KOPT-K1 (cell line): ENCODE measurements around the gene JARID2.

Experiments used
- H3K27ac ChIP-seq: fragments of 200-600 bp; sonication (generic); 2 replicates; pipeline ENCODE4 v1.5.1; 2016; ENCODE audit warnings: antibody characterized with exemption, mild to moderate bottlenecking, low read depth, low read length; ENCODE audit not compliant: poor library complexity, severe bottlenecking
- H3K36me3 ChIP-seq: fragments of 200-600 bp; sonication (generic); 2 replicates; pipeline ENCODE4 v1.5.1; 2017; ENCODE audit warnings: antibody characterized with exemption, mild to moderate bottlenecking, low read length, moderate library complexity; ENCODE audit not compliant: insufficient read depth
- H3K9me3 ChIP-seq: fragments of 200-600 bp; sonication (generic); 2 replicates; pipeline ENCODE4 v1.5.1; 2017; ENCODE audit warnings: antibody characterized with exemption, low read length, mild to moderate bottlenecking; ENCODE audit not compliant: insufficient read depth, poor library complexity, severe bottlenecking

Gene JARID2

DNA sequence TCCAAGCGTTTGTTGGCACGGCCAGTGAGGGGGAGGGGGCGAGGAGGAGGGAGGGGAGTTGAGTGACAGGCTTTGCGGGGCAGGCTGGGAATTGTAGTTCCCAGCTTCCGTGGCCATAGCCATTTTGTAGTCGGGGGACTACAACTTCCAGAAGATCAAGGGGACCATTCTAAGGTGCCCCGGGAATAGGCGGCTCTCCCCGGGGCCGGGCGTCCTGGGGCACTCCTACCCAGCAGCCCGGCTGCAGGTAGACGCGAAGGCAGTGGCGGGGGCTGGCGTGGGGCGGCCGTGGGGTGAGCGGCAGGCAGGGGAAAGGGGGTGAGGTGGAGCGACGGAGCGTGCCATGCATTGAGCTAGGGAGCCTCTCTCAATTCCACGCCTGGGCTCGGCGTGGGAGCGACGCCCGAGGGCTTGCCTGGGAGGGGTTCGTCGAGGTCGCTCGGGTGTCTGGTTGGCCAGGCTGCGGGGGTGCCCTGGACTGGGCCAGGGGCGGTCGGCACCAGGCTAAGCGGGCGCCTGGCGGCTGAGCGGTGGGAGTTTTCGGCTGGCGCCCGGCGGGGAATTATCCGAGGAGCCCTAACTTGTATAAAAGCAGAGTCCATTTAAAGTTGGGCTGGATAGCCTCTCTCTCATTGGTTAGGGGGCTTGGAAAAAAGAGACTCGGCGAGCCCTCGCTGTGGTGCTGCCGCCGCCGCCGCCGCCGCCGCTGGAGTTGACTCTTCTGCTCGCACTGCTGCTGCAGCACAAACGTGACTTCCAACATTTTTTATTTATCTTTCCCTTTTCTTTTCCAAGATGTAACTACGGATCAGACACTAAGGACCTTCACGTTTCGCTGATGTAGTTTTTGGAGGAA is at the start of gene JARID2:
JARID2 (plus strand) TSS at position 709 of the 856 bp plus-strand sequence. CDS start 471 bp downstream, outside the sequence.
- Histone ChIP-seq H3K36me3 (no peaks in the 10 kb centered on the region), H3K9me3 (no peaks in the 10 kb centered on the region), H3K27ac (peak within 1 kb of the TSS; percentile 93)

DNA sequence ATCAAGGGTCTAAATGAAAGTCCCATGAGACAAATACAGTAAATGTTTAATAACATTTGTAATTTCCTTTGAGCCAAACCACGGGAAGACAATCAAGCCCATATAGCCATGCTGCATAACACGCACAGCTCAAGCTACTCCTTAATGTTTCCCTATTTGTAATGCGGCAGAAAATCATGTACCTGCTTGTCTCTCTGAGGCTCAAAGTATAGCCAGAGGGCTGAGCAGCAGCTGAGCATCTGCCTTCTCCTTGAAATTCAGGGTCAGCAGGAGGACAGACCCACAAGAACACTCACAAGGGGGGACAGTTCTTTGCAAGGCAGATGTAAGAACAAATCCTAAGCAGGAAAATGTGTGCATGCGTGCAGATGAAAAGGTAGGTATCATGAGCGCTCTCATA is 45.8 kb upstream of the JARID2 start:
- Histone ChIP-seq H3K36me3 (no peaks in the 10 kb centered on the region), H3K9me3 (no peaks in the 10 kb centered on the region), H3K27ac (no peak overlapping the region)

DNA sequence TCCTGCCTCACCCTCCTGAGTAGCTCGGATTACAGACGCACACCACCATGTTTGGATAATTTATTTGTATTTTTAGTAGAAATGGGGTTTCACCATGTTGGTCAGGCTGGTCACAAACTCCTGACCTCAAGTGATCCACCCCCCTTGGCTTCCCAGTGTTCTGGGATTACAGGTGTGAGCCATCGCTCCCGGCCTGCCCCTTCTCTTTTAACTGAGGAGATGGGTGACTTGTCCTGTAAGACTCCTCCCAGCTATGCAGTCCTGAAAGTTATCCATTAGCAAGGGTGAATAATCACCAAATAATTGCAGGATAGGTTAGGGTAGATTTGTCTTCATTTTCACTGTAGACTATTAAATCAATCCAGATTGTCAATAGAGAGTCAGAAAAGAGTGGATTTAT is 40.5 kb upstream of the JARID2 start:
- H3K36me3 ChIP-seq: no peaks in the 10 kb centered on the region
- no peak overlapping the region for H3K27ac ChIP-seq
- H3K9me3 ChIP-seq: no peaks in the 10 kb centered on the region

DNA sequence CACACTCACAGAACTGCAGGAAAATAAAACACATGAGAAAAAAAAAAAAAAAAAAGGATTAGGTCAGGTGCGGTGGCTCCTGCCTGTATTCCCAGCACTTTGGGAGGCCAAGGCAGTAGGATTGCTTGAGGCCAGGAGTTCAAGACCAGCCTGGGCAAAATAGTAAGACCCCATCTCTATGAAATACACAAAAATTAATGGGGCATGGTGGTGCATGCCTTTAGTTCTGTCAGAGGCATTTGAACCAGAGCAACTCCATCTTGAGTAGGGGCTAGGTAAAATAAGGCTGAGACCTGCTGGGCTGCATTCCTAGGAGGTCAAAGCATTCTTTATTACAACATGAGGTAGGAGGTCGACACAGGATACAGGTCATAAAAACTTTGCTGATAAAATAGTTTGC is 39.0 kb upstream of the JARID2 start:
- Histone ChIP-seq H3K36me3 (no peaks in the 10 kb centered on the region), H3K27ac (no peak overlapping the region), H3K9me3 (no peaks in the 10 kb centered on the region)

DNA sequence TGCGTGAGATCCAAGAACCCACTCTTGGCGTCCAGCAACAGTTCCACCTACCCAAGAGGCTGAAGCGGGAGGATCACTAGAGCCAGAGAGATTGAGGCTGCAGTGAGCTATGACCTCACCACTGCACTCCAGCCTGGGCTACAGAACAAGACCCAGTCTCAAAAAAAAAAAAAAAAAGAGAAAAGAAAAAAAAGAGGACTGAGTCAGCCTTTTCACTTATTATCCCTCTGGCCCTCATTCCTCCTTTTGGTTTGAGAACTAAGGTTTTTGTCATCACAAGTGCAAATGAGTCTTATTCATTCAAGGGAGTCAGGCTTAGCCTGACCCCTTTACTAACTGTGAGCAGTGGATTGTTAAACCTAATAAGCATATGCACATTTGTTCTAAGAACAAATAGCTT is 37.9 kb upstream of the JARID2 start:
- Histone ChIP-seq H3K36me3 (no peaks in the 10 kb centered on the region), H3K27ac (no peak overlapping the region), H3K9me3 (no peaks in the 10 kb centered on the region)

DNA sequence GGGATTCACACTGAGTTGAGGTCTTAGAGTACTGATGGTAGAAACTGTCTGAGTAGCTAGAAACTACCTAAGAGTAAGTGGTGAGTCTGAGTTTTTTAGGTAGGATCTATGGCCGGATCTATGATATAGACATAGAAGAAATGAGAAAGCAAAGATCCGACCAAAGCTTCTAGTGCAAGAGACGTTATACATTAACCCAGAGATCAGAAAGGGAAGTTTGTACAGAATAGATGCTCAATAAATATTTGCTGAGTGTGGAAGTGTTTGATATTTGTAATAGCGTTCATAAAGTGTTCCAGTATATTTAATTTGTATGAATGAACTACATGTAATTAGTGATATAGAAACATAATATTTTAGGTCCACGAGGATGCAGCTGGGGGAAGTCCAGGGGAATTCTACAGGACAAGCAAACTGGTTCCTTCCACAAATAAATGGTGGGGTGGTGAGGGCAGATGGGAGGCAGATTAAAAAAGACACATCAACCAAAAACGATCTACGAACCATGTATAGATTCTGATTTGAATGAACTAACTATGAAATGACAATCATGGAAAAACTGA is 31.9 kb upstream of the JARID2 start:
- no peak overlapping the region for H3K27ac ChIP-seq
- H3K36me3 ChIP-seq: no peaks in the 10 kb centered on the region
- H3K9me3 ChIP-seq: no peaks in the 10 kb centered on the region

DNA sequence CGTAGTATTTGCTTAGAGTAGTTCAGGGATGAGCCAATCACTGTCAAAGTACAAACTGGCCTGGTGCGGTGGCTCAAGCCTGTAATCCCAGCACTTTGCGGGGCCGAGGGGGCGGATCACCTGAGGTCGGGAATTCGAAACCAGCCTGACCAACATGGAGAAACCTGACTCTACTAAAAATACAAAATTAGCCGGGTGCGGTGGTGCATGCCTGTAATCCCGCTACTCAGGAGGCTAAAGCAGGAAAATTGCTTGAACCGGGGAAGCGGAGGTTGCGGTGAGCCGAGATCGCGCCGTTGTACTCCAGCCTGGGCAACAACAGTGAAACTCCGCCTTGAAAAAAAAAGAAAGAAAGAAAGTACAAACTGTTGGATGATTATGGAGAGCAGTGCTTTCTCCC is 27.5 kb upstream of the JARID2 start:
- no peak overlapping the region for H3K27ac ChIP-seq
- H3K9me3 ChIP-seq: no peaks in the 10 kb centered on the region
- H3K36me3 ChIP-seq: no peaks in the 10 kb centered on the region

DNA sequence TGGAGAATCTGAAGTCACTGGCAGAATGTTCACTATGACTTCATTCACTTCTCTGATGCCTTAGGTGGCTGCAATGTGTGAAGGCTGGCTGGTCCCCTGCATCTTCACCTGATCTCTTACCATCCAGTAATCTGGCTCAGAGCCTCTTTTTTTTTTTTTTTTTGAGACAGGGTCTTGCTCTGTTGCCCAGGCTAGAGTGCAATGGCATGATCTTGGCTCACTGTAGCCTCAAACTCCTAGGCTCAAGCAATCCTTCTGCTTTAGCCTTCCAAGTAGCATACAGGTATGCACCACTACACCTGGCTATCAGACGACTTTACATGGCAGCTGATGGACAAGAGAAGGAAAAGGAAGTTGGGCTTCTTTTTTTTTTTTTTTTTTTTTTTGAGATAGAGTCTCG is 25.8 kb upstream of the JARID2 start:
- Histone ChIP-seq H3K36me3 (no peaks in the 10 kb centered on the region), H3K9me3 (no peaks in the 10 kb centered on the region), H3K27ac (no peak overlapping the region)

DNA sequence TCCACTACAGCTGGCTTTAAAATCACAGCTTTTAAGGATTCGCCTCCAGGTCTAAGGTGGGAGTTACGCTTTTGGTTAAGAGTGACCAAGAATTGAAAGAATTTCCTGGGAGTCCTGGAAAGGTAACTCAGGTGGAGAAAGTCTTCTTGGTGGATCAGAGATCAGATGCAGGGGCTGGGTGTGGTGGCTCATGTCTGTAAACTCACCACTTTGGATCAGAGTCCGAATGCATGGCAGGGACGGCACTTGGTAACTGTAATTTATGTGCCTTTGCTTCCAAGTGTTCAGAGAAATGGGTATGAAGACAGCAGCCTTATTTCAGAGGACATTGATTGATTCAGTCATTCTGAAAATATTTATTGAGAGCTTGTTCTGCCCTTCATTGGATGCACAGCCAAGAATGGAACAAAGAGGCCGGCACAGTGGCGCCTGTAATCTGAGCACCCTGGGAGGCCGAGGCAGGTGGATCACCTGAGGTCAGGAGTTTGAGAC is 18.0 kb upstream of the JARID2 start:
- H3K36me3 ChIP-seq: no peaks in the 10 kb centered on the region
- H3K9me3 ChIP-seq: no peaks in the 10 kb centered on the region
- no peak overlapping the region for H3K27ac ChIP-seq

DNA sequence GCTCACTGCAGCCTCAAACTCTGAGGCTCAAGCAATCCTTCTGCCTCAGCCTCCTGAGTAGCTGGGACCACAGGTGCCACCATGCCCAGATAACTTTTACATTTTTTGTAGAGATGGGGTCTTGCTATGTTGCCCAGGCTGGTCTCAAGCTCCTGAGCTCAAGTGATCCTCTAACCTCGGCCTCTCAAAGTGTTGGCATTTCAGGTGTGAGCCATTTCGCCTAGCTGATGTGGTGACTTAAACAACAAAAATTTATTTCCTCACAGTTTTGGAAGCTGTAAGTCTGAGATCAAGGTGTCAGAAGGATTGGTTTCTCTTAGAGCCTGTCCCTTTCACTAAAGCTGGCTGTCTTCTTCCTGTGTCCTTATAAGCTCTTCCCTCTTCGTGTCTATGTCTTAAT is 15.0 kb upstream of the JARID2 start:
- Histone ChIP-seq H3K9me3 (no peaks in the 10 kb centered on the region), H3K27ac (no peak overlapping the region), H3K36me3 (no peaks in the 10 kb centered on the region)

DNA sequence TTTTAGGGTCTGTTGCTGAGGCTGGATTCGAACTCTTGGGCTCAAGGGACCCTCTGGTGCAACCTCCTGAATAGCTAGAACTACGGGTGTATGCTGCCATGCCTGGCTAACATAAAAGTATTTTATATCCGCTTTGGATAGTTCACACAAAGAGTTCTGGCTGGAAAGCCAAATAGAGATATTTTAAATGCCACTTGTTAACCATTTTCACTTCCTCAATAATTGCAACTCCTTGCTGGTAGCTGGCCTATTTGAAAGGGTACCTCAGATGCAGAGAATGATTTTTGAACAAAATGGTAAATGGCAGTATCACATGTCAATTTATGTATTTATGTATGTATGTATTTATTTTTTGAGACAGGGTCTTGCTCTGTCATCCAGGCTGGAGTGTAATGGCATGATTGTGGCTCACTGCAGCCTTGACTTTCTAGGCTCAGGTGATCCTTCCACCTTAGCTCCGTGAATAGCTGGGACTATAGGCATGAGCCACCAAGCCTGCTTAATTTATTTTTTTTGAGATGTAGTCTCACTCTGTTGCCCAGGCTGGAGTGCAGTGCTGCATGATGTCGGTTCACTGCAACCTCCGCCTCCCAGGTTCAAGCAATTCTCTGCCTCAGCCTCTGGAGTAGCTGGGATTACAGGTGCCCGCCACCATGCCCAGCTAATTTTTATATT is 12.9 kb upstream of the JARID2 start:
- H3K9me3 ChIP-seq: no peaks in the 10 kb centered on the region
- H3K36me3 ChIP-seq: no peaks in the 10 kb centered on the region
- H3K27ac ChIP-seq: no peak overlapping the region

DNA sequence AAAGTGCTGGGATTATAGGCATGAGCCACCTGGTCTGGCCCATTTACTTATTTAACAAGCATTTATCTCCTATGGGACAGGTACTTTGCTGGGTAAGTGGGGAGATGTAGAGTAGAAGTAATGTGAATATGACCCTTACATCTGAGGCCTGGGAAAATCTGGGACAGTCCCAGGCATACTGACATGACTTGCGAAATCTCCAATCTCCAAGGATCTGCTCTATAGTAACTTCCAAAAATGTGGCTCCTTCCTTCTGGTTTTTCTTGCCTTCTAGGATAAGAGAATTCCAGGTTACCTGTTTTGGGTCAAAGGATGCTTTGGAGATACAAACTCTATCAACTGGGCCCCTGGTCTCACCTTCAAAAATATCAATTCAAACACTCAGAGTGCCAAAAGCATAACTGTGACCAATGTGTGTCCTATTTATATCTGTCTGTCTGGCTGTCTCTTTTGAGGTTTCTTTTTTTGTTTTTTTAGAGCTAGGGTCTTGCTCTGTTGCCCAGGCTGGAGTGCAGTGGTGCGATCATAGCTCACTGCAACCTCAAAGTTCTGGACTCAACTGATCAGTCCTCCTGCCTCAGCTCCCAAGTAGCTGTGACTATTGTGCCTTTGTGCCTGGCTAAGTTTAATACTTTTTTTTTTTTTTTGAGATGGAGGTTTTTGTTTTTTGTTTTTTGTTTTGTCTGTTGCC is 11.7 kb upstream of the JARID2 start:
- Histone ChIP-seq H3K9me3 (no peaks in the 10 kb centered on the region), H3K27ac (no peak overlapping the region), H3K36me3 (no peaks in the 10 kb centered on the region)

DNA sequence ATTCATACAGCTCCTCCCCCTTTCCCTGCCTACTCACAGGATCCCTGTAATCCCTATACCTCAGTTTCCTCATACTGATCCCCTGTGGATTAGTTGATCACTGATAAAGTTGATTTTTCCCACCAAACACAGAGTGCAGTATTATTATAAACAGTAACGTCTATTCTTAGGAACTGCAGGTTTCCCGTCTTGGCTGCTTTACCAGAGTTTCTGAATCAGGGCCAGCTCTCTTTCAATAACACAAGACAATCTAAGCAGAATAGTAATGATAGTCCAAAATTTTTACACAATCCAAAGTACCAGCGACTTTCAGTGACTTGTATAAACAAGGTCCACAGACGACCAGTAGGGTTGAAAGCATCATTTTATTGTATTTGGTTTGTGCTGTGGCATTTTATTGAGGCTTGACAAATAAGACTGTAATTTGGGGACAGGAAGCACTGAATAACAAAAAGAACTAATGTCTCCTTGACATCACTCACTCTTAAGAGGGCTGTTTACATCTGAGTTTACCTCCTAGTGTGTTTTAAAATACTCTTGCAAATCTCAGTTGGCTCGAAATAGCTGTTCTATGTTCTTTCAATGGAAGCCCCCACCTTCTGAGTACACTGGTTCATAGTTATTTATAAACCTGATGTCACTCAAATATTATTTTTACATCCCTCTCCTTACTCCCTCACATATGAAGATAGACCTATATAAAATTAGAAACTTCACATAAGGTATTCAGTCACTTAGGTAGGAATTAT is 6.1 kb upstream of the JARID2 start:
- no peaks in the 10 kb centered on the region for H3K36me3 ChIP-seq
- H3K27ac ChIP-seq: no peak overlapping the region
- no peaks in the 10 kb centered on the region for H3K9me3 ChIP-seq

DNA sequence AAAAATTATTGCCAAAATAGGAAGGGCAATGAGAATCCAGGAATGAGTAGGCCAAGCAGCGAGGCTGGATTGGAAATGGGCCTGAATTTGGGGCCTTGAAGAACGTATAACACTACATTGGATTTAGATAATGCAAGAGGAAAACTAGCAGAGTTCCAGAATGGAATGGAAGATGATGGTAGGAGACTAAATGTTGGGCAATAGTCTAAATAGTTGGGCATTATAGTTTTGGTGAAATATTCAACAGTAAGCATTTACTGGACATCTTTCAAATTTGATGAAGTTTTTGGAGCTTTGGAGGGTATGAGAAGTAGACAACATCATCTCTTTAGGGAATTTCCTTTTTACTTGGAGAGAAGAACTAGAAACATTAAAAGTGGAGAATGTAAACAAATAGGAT is 3.4 kb upstream of the JARID2 start:
- Histone ChIP-seq H3K27ac (no peak overlapping the region), H3K9me3 (no peaks in the 10 kb centered on the region), H3K36me3 (no peaks in the 10 kb centered on the region)
